GM12878 (cell line): Measurements from ENCODE around the gene CDON. TPM values are rescaled to one million over a fixed set of nuclear protein-coding genes. Genes with fewer than 3 reads are reported as not detected.

Source experiments
- BMI1 ChIP-seq: fragments of 450-650 bp; IDR thresholded peaks from 2 replicates; pipeline ENCODE4 v1.6.1; 2016; ENCODE audit warnings: mild to moderate bottlenecking, moderate library complexity, borderline replicate concordance
- EGR1 ChIP-seq, 2 experiments: IDR thresholded peaks; 1 replicate in 1 of 2; 2 replicates in 1 of 2; pipeline ENCODE4 v1.6.1; 2011 to 2012; ENCODE audit warnings: low read depth in 2 of 2, low read length in 2 of 2, borderline replicate concordance in 1 of 2, mild to moderate bottlenecking in 1 of 2, moderate library complexity in 1 of 2
- IRF4 ChIP-seq: IDR thresholded peaks from 2 replicates; pipeline ENCODE4 v1.6.1; 2011; ENCODE audit warnings: low read depth, low read length
- RBBP5 ChIP-seq: fragments of 200-600 bp; sonication (generic); conservative IDR thresholded peaks from 2 replicates; pipeline ENCODE4 v1.6.1; 2016
- polyA plus RNA-seq, 11 experiments: library from polyadenylated mRNA; depleted of rRNA in 4 of 11; unstranded in 6 of 11; stranded (reverse) in 5 of 11; fragments of >200 nt; fragmentation: Nextera tagmentation in 4 of 11; fragmentation: Illumina TruSeq in 1 of 11; extraction: Ambion mirVana in 4 of 11; extraction: Trizol in 1 of 11; gene quantifications; 1 replicate in 1 of 11; 2 replicates in 10 of 11; pipeline versions ENCODE4 v1.2.1 to v1.2.3, GENCODE V29; 2011 to 2016; ENCODE audit warnings: inconsistent platforms in 2 of 11, missing spikeins in 2 of 11, low read depth in 1 of 11
- total RNA-seq, 4 experiments: library from RNA; depleted of rRNA in 3 of 4; stranded (reverse); fragments of >200 nt in 3 of 4; fragmentation: Illumina TruSeq in 1 of 4; extraction: Trizol in 1 of 4; gene quantifications; 2 replicates each; pipeline versions ENCODE4 v1.2.1 to v1.2.3, GENCODE V29; 2013 to 2021
- TF ChIP-seq, protein P1 (sequence below): fragments of 450-650 bp; IDR thresholded peaks from 2 replicates; pipeline ENCODE4 v1.6.1; 2016; ENCODE audit warnings: mild to moderate bottlenecking
- TF ChIP-seq, protein P2 (sequence below): fragments of 450-650 bp; IDR thresholded peaks from 2 replicates; pipeline ENCODE4 v1.6.1; 2014; ENCODE audit warnings: mild to moderate bottlenecking
- TF ChIP-seq, protein P3 (sequence below): IDR thresholded peaks from 2 replicates; pipeline ENCODE4 v1.6.1; 2012; ENCODE audit warnings: low read depth, low read length, improper control_type of control experiment
- TF ChIP-seq, protein P4 (sequence below): fragments of 450-650 bp; IDR thresholded peaks from 2 replicates; pipeline ENCODE4 v1.6.1; 2018; ENCODE audit warnings: borderline replicate concordance, mild to moderate bottlenecking; ENCODE audit not compliant: partially characterized antibody
- TF ChIP-seq, protein P5 (sequence below): fragments of 450-650 bp; formaldehyde crosslinking; IDR thresholded peaks from 2 replicates; pipeline ENCODE4 v1.4.0; 2020; ENCODE audit warnings: mild to moderate bottlenecking, moderate library complexity
- TF ChIP-seq, protein P6 (sequence below): fragments of 450-650 bp; IDR thresholded peaks from 2 replicates; pipeline ENCODE4 v1.6.1; 2017; ENCODE audit warnings: mild to moderate bottlenecking

CDON gene
- total and polyA plus RNA-seq, 10 of the 15 experiments (the other 5 are each of a cell fraction or from before 2014, with no cell fraction given) = 0.07 to 4.2 (median 0.36) TPM

DNA sequence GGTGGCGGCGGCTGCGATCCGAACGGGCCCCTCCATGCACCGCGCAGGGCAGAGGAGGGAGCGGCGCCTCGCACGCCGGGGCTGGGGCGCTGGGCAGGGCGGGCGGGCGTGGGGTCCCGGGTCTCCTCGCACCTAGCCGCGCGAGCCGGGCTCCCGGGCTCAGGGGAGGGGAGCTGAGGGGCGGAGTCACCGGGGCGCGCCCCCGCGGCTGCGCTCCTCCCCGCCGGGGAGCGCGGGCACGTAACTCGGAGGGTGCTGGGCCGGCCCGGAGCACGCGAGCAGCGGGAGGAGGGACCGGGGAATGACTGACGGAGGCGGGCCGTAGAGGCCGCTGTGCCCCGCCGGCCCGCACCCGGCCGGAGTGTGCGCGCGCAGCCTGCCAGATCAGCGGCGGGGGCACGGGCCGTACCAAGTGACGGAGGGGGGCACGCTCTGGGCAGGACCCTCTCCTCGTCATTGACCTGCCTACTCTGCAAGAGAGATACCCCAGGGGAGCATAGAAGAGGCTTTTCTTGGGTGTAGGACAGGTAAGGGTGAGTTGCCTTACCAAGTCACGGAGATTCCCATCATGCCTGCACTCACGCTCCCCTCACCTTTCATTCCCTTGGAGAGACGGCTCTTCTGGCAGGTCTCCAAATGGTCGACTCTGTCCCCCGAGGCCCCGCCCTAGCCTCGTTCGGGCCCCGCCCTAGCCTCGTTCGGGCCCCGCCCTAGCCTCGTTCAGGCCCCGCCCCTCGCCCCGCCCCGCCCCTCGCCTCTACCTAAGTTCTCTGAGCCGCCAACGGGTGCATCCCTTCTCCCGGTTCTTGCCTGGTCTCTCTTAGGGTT, at the start of gene CDON (continued):
- no peak; the same call in 1 of the 2 replicates for TF ChIP-seq BMI1
- peak; percentile 61; the same call in 1 of the 2 replicates for TF ChIP-seq IRF4
- TF ChIP-seq, protein P1, sequence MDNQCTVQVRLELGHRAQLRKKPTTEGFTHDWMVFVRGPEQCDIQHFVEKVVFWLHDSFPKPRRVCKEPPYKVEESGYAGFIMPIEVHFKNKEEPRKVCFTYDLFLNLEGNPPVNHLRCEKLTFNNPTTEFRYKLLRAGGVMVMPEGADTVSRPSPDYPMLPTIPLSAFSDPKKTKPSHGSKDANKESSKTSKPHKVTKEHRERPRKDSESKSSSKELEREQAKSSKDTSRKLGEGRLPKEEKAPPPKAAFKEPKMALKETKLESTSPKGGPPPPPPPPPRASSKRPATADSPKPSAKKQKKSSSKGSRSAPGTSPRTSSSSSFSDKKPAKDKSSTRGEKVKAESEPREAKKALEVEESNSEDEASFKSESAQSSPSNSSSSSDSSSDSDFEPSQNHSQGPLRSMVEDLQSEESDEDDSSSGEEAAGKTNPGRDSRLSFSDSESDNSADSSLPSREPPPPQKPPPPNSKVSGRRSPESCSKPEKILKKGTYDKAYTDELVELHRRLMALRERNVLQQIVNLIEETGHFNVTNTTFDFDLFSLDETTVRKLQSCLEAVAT = peak; percentile 71
- TF ChIP-seq EGR1 (IDR thresholded peaks at IDR 0.05; ENCODE audit: borderline replicate concordance in 1 of 2, low read depth in 2 of 2, low read length in 2 of 2) = no peak
- TF ChIP-seq, protein P2, sequence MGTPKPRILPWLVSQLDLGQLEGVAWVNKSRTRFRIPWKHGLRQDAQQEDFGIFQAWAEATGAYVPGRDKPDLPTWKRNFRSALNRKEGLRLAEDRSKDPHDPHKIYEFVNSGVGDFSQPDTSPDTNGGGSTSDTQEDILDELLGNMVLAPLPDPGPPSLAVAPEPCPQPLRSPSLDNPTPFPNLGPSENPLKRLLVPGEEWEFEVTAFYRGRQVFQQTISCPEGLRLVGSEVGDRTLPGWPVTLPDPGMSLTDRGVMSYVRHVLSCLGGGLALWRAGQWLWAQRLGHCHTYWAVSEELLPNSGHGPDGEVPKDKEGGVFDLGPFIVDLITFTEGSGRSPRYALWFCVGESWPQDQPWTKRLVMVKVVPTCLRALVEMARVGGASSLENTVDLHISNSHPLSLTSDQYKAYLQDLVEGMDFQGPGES = peak; percentile 64
- TF ChIP-seq, protein P3, sequence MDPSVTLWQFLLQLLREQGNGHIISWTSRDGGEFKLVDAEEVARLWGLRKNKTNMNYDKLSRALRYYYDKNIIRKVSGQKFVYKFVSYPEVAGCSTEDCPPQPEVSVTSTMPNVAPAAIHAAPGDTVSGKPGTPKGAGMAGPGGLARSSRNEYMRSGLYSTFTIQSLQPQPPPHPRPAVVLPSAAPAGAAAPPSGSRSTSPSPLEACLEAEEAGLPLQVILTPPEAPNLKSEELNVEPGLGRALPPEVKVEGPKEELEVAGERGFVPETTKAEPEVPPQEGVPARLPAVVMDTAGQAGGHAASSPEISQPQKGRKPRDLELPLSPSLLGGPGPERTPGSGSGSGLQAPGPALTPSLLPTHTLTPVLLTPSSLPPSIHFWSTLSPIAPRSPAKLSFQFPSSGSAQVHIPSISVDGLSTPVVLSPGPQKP = no peak
- TF ChIP-seq, protein P4, sequence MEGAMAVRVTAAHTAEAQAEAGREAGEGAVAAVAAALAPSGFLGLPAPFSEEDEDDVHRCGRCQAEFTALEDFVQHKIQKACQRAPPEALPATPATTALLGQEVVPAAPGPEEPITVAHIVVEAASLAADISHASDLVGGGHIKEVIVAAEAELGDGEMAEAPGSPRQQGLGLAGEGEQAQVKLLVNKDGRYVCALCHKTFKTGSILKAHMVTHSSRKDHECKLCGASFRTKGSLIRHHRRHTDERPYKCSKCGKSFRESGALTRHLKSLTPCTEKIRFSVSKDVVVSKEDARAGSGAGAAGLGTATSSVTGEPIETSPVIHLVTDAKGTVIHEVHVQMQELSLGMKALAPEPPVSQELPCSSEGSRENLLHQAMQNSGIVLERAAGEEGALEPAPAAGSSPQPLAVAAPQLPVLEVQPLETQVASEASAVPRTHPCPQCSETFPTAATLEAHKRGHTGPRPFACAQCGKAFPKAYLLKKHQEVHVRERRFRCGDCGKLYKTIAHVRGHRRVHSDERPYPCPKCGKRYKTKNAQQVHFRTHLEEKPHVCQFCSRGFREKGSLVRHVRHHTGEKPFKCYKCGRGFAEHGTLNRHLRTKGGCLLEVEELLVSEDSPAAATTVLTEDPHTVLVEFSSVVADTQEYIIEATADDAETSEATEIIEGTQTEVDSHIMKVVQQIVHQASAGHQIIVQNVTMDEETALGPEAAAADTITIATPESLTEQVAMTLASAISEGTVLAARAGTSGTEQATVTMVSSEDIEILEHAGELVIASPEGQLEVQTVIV = peak; percentile 92
- TF ChIP-seq, protein P5, sequence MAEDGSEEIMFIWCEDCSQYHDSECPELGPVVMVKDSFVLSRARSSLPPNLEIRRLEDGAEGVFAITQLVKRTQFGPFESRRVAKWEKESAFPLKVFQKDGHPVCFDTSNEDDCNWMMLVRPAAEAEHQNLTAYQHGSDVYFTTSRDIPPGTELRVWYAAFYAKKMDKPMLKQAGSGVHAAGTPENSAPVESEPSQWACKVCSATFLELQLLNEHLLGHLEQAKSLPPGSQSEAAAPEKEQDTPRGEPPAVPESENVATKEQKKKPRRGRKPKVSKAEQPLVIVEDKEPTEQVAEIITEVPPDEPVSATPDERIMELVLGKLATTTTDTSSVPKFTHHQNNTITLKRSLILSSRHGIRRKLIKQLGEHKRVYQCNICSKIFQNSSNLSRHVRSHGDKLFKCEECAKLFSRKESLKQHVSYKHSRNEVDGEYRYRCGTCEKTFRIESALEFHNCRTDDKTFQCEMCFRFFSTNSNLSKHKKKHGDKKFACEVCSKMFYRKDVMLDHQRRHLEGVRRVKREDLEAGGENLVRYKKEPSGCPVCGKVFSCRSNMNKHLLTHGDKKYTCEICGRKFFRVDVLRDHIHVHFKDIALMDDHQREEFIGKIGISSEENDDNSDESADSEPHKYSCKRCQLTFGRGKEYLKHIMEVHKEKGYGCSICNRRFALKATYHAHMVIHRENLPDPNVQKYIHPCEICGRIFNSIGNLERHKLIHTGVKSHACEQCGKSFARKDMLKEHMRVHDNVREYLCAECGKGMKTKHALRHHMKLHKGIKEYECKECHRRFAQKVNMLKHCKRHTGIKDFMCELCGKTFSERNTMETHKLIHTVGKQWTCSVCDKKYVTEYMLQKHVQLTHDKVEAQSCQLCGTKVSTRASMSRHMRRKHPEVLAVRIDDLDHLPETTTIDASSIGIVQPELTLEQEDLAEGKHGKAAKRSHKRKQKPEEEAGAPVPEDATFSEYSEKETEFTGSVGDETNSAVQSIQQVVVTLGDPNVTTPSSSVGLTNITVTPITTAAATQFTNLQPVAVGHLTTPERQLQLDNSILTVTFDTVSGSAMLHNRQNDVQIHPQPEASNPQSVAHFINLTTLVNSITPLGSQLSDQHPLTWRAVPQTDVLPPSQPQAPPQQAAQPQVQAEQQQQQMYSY (CRISPR knock-in tag) = no peak
- TF ChIP-seq, protein P6, sequence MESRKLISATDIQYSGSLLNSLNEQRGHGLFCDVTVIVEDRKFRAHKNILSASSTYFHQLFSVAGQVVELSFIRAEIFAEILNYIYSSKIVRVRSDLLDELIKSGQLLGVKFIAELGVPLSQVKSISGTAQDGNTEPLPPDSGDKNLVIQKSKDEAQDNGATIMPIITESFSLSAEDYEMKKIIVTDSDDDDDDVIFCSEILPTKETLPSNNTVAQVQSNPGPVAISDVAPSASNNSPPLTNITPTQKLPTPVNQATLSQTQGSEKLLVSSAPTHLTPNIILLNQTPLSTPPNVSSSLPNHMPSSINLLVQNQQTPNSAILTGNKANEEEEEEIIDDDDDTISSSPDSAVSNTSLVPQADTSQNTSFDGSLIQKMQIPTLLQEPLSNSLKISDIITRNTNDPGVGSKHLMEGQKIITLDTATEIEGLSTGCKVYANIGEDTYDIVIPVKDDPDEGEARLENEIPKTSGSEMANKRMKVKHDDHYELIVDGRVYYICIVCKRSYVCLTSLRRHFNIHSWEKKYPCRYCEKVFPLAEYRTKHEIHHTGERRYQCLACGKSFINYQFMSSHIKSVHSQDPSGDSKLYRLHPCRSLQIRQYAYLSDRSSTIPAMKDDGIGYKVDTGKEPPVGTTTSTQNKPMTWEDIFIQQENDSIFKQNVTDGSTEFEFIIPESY = 0 out of 2 replicates have a peak, but pooled peaks have one; percentile 19
- no peak for TF ChIP-seq RBBP5
